Tibial nerve (tissue), 4 donors: Measurements from ENCODE around the gene ULK3. TPM values are rescaled to one million over a fixed set of nuclear protein-coding genes. Genes with fewer than 3 reads are reported as not detected.

Source experiments
- DNase-seq, 2 donors: peaks; one replicate each; pipeline ENCODE4 v3.0.0-alpha.2; 2019; ENCODE audit warnings: low spot score in 2 of 2
- H3K27ac ChIP-seq, 4 donors: fragments of 200-600 bp; sonication (generic) in 3 of 4; one replicate each; pipeline ENCODE4 v1.5.1; 2017 to 2019; ENCODE audit warnings: mild to moderate bottlenecking in 1 of 4
- H3K27me3 ChIP-seq, 2 donors: fragments of 200-600 bp; sonication (generic) in 1 of 2; one replicate each; pipeline versions ENCODE4 v1.5.1 to v1.6.0; 2017 to 2019
- H3K36me3 ChIP-seq, 3 donors: fragments of 200-600 bp; sonication (generic); one replicate each; pipeline ENCODE4 v1.5.1; 2018 to 2019
- H3K4me1 ChIP-seq, 4 donors: fragments of 200-600 bp; sonication (generic) in 3 of 4; one replicate each; pipeline ENCODE4 v1.5.1; 2017 to 2019
- H3K4me3 ChIP-seq, 4 donors: fragments of 200-600 bp; sonication (generic) in 3 of 4; one replicate each; pipeline ENCODE4 v1.5.1; 2017 to 2019; ENCODE audit warnings: mild to moderate bottlenecking in 1 of 4, moderate library complexity in 1 of 4
- H3K9me3 ChIP-seq, 4 donors: fragments of 200-600 bp; sonication (generic) in 3 of 4; one replicate each; pipeline ENCODE4 v1.5.1; 2017 to 2019
- EP300 ChIP-seq, 2 donors: sonication (generic); formaldehyde crosslinking; IDR thresholded peaks; one replicate each; pipeline ENCODE4 v1.6.1; 2017; ENCODE audit warnings: antibody characterized with exemption in 2 of 2, mild to moderate bottlenecking in 1 of 2
- POLR2A ChIP-seq, 2 donors: fragments of 450-650 bp; IDR thresholded peaks; one replicate each; pipeline ENCODE4 v1.6.1; 2017; ENCODE audit warnings: antibody characterized with exemption in 2 of 2, mild to moderate bottlenecking in 2 of 2, moderate library complexity in 2 of 2
- WGBS, 2 donors: methylation state at CpG; one replicate each; pipeline ENCODE4 v1.1.5; 2018; 5-methylcytosine and 5-hydroxymethylcytosine counted together
- total RNA-seq, 4 donors: library from RNA; depleted of rRNA; stranded (reverse); fragments of >200 nt; gene quantifications; one replicate each; pipeline ENCODE4 v1.1.0, GENCODE V29; 2016
- TF ChIP-seq, protein P1 (sequence below), 5 experiments: fragments of 200-600 bp in 3 of 5; fragments of 450-650 bp in 2 of 5; sonication (generic) in 3 of 5; IDR thresholded peaks; one replicate each; pipeline ENCODE4 v1.5.1; 2016 to 2019; ENCODE audit warnings: antibody characterized with exemption in 5 of 5, mild to moderate bottlenecking in 3 of 5, moderate library complexity in 2 of 5

The ULK3 gene
- total RNA-seq, 4 donors from 2014 or later: 42.6 to 86.7 (median 48.9) TPM

DNA sequence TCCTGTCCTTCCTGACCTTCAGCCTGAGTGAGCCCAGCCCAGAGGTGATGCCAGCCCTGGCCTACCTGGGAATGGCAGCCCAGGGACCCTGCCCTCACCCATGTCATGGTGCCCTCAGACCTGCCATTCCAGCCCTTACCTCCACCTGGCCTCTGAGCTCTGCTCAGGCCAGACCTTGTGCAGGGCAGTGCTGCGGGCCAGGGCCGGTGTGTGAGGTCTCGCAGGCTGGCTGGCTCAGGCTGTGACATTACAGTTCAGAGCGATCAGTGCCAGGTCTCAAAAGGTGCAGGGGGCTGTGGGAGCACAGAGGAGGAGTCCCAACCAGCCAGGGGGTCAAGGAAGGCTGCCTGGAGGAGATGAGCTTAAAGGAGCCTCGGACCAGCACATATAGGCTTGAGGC, 22.9 kb downstream of the ULK3 start:
- no peak for TF ChIP-seq EP300 (IDR thresholded peaks at IDR 0.05)
- TF ChIP-seq POLR2A (IDR thresholded peaks at IDR 0.05): no peak
- TF ChIP-seq, protein P1, sequence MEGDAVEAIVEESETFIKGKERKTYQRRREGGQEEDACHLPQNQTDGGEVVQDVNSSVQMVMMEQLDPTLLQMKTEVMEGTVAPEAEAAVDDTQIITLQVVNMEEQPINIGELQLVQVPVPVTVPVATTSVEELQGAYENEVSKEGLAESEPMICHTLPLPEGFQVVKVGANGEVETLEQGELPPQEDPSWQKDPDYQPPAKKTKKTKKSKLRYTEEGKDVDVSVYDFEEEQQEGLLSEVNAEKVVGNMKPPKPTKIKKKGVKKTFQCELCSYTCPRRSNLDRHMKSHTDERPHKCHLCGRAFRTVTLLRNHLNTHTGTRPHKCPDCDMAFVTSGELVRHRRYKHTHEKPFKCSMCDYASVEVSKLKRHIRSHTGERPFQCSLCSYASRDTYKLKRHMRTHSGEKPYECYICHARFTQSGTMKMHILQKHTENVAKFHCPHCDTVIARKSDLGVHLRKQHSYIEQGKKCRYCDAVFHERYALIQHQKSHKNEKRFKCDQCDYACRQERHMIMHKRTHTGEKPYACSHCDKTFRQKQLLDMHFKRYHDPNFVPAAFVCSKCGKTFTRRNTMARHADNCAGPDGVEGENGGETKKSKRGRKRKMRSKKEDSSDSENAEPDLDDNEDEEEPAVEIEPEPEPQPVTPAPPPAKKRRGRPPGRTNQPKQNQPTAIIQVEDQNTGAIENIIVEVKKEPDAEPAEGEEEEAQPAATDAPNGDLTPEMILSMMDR (IDR thresholded peaks at IDR 0.05): no peak
- WGBS, 2 donors: 84 to 87% methylated on average over 5 of the region's 5 CpGs
- H3K4me3 ChIP-seq: no peak overlapping the region
- no peak overlapping the region for H3K27ac ChIP-seq
- peaks cover 0 to 16% of the 10 kb centered on the region in 2 donors for H3K27me3 ChIP-seq
- DNase-seq: no peak
- H3K9me3 ChIP-seq: no peaks in the 10 kb centered on the region
- H3K36me3 ChIP-seq: no peaks in the 10 kb centered on the region
- no peaks in the 10 kb centered on the region for H3K4me1 ChIP-seq

DNA sequence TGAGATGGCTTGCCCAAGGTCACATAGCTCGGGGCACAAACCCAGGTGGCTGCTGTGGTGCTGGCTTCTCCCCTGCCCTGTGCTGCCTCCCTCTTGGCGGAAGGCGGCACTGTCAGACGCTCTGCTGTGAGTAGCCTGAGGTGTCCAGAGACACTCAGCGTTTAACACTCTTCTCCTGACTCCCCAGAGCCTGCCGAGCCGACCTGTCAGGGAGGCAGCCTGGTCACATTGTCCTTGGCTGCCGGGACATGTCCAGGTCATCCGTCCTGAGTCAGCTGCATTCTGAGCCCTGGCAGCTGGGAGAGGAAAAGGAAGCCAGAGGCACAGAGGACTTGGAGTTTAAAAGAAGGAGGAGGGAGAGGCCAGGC, 25.6 kb downstream of the ULK3 start:
- TF ChIP-seq, protein P1 (IDR thresholded peaks at IDR 0.05): no peak
- no peak for TF ChIP-seq EP300 (IDR thresholded peaks at IDR 0.05)
- TF ChIP-seq POLR2A (IDR thresholded peaks at IDR 0.05): no peak
- Histone ChIP-seq H3K27ac (no peak overlapping the region), H3K9me3 (no peaks in the 10 kb centered on the region), H3K4me1 (no peaks in the 10 kb centered on the region), H3K4me3 (no peak overlapping the region), H3K36me3 (no peaks in the 10 kb centered on the region), H3K27me3 (peaks cover 0 to 16% of the 10 kb centered on the region in 2 donors)
- 12 to 26% methylated on average over 9 of the region's 9 CpGs for WGBS, 2 donors
- DNase-seq: no peak

DNA sequence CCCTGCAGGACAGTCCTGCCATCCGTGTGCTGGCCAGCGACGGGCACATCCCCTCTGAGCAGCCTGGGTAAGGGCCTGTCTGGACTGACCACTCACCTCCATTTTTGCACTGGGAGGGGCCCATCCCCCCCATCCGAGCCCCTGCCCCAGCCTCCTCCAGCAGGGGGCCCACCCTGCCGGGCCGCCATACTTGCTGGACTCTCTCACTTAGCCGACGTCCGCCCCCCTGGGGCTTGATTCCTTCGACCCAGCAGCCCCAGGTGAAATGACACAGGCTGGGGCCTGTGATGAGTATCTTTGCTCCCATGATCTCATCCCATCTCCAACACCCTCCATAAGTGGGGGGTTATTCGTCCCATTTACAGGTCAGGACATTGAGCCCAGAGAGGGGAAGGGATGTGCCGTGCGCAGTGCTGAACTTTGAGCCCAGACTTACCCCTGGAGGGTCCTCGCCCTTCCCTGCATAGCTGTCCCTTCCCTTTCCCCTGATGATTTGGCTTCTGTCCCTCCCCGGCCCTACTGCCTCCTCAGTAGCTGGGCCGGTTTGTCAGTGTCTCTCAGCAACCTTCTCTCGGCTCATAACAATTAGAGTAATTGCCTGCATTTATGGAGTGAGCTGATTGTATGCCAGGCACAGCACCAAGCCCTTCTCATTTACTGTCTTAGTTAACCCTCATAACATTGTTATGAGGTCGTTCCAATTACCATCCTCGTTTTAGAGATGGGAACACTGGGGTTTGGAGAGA, 26.2 kb downstream of the ULK3 start:
- H3K4me1 ChIP-seq: no peaks in the 10 kb centered on the region
- WGBS, 2 donors: 38 to 46% methylated on average over 19 of the region's 19 CpGs
- H3K9me3 ChIP-seq: no peaks in the 10 kb centered on the region
- no peak for DNase-seq
- H3K4me3 ChIP-seq: no peak overlapping the region
- H3K36me3 ChIP-seq: no peaks in the 10 kb centered on the region
- peaks cover 0 to 16% of the 10 kb centered on the region in 2 donors for H3K27me3 ChIP-seq
- TF ChIP-seq, protein P1 (IDR thresholded peaks at IDR 0.05): no peak
- H3K27ac ChIP-seq: no peak overlapping the region

DNA sequence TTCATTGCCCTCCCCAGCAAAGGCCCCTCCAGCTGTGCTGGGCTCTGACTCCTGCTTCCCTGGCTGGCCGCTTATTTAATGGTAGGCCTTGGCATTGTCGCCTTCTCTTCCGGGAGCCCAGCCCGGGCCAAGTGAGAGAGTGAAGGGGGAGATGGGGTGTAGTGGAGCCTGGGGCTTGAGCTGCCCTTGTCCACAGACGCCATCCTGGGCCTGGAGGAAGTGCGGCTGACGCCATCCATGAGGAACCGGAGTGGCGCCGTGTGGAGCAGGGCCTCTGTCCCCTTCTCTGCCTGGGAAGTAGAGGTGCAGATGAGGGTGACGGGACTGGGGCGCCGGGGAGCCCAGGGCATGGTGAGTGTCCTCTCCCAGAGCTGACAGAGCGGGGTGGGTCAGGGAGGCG, 27.0 kb downstream of the ULK3 start:
- no peaks in the 10 kb centered on the region for H3K4me1 ChIP-seq
- no peaks in the 10 kb centered on the region for H3K9me3 ChIP-seq
- WGBS, 2 donors: 83 to 85% methylated on average over 15 of the region's 15 CpGs
- no peak overlapping the region for H3K4me3 ChIP-seq
- peaks cover 0 to 16% of the 10 kb centered on the region in 2 donors for H3K27me3 ChIP-seq
- no peak for DNase-seq
- no peak for TF ChIP-seq EP300 (IDR thresholded peaks at IDR 0.05)
- TF ChIP-seq, protein P1 (IDR thresholded peaks at IDR 0.05): no peak
- no peak for TF ChIP-seq POLR2A (IDR thresholded peaks at IDR 0.05)
- H3K27ac ChIP-seq: no peak overlapping the region
- no peaks in the 10 kb centered on the region for H3K36me3 ChIP-seq

DNA sequence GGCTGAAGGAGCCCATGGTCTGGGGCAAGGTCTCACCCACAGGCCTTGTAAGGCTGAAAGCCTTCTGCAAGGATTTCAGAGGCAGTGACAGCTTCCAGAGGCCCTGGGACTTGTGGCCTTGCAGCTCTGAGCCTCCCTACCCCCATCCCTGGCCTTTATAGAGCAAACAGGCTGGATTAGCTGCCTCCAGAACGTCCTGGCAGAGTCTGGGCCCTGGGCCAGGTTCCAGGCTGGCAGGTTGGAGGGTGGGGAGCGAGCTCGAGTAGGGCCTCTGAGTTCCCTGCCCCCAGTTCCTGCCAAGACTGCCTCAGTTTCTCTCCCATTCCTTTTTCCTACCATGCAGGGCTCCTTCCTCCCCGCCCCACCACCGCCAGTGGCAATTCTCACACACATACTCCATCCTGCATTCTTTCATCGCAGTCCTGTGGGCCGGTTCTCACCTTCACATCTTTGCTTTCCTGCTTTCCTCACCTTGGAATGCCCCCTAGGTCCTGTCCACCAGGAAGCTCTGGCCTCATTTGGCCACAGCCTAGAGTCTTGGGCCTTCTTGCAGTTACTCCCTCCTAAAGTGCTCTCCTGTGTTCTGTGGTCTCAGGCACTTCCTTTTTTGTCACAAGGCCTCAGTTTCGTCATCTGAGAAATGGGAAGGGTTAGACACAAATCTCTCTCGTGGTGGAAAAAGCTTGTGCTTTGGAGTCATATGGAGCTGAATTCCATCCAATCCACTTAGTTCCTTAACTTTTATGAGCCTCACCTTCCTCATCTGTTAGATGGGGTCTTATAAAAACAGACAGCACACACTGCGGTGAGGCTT, 27.6 kb downstream of the ULK3 start:
- 75 to 76% methylated on average over 10 of the region's 10 CpGs for WGBS, 2 donors
- TF ChIP-seq EP300 (IDR thresholded peaks at IDR 0.05) (no peak), POLR2A (IDR thresholded peaks at IDR 0.05) (no peak)
- TF ChIP-seq, protein P1 (IDR thresholded peaks at IDR 0.05): no peak
- DNase-seq: no peak
- Histone ChIP-seq H3K27ac (no peak overlapping the region), H3K4me3 (no peak overlapping the region), H3K27me3 (peaks cover 0 to 16% of the 10 kb centered on the region in 2 donors), H3K36me3 (no peaks in the 10 kb centered on the region), H3K9me3 (no peaks in the 10 kb centered on the region), H3K4me1 (no peaks in the 10 kb centered on the region)
